ENCODE results near the gene SLC25A42. TPM values are rescaled to one million over a fixed set of nuclear protein-coding genes. Genes with fewer than 3 reads are reported as not detected.
"Not testable (repeated sequence)": the region's sequence is repeated elsewhere in the genome, so short reads cannot be mapped to it uniquely, and the experiment has no call there.

Gene SLC25A42
- total RNA-seq, 2 donors from 2014 or later, result 6.6 to 7.2 TPM

- H3K9me3 Mint-ChIP-seq, result peaks cover 11% of the 10 kb centered on the region
- H3K9me3 ChIP-seq (ENCODE audit: control insufficient read depth, low read length), result peaks cover 13% of the 10 kb centered on the region
- H3K36me3 Mint-ChIP-seq (ENCODE audit: low read depth), result peaks cover 31% of the 10 kb centered on the region
- no peak overlapping the region for H3K4me3 ChIP-seq (ENCODE audit: low read length)
- no peak overlapping the region for H3K4me3 Mint-ChIP-seq
- H3K4me1 ChIP-seq (ENCODE audit: control insufficient read depth, insufficient read depth, low read length), result no peaks in the 10 kb centered on the region
- peaks cover 14% of the 10 kb centered on the region for H3K4me1 Mint-ChIP-seq
- H3K27me3 Mint-ChIP-seq (ENCODE audit: insufficient read depth), result peaks cover 11% of the 10 kb centered on the region
- H3K27ac Mint-ChIP-seq, result no peak overlapping the region
- H3K9ac ChIP-seq (ENCODE audit: extremely low read depth, low read length, poor library complexity, severe bottlenecking), result no peak overlapping the region
- H3K27ac ChIP-seq (ENCODE audit: low read depth, low read length), result no peak overlapping the region
- peak; percentile 18 for DNase-seq
- no peaks in the 10 kb centered on the region for H3K27me3 ChIP-seq (ENCODE audit: control insufficient read depth, insufficient read depth, low read length, poor library complexity, severe bottlenecking)
- H3K36me3 ChIP-seq (ENCODE audit: control insufficient read depth, insufficient read depth, low read length), result peaks cover 24% of the 10 kb centered on the region
- TF ChIP-seq CTCF (conservative IDR thresholded peaks at IDR 0.05), result no peak
- WGBS, 2 experiments (ENCODE audit: insufficient coverage in 1 of 2, insufficient read length in 1 of 2), result 83 to 99% methylated on average over 4 to 6 of the region's 6 CpGs
Measured at GRCh38 chr19:19133985-19134384, 70.2 kb downstream of the SLC25A42 start.

GRCh38 chr19:19134687-19135158 is 70.9 kb downstream of the SLC25A42 start:
- H3K4me3 ChIP-seq (ENCODE audit: low read length), result no peak overlapping the region
- 39 to 43% methylated on average over 17 to 20 of the region's 21 CpGs for WGBS, 2 experiments (ENCODE audit: insufficient coverage in 1 of 2, insufficient read length in 1 of 2)
- Mint-ChIP-seq H3K27me3 (ENCODE audit: insufficient read depth) (peaks cover 11% of the 10 kb centered on the region), H3K4me3 (no peak overlapping the region), H3K9me3 (peaks cover 11% of the 10 kb centered on the region), H3K36me3 (ENCODE audit: low read depth) (peaks cover 26% of the 10 kb centered on the region), H3K27ac (no peak overlapping the region), H3K4me1 (peaks cover 14% of the 10 kb centered on the region)
- peaks cover 19% of the 10 kb centered on the region for H3K36me3 ChIP-seq (ENCODE audit: control insufficient read depth, insufficient read depth, low read length)
- no peaks in the 10 kb centered on the region for H3K4me1 ChIP-seq (ENCODE audit: control insufficient read depth, insufficient read depth, low read length)
- peak; percentile 89 for DNase-seq
- TF ChIP-seq CTCF (conservative IDR thresholded peaks at IDR 0.05), result peak; percentile 49
- no peak overlapping the region for H3K9ac ChIP-seq (ENCODE audit: extremely low read depth, low read length, poor library complexity, severe bottlenecking)
- peaks cover 12% of the 10 kb centered on the region for H3K9me3 ChIP-seq (ENCODE audit: control insufficient read depth, low read length)
- no peak overlapping the region for H3K27ac ChIP-seq (ENCODE audit: low read depth, low read length)
- no peaks in the 10 kb centered on the region for H3K27me3 ChIP-seq (ENCODE audit: control insufficient read depth, insufficient read depth, low read length, poor library complexity, severe bottlenecking)

GRCh38 chr19:19135713-19136112 is 71.9 kb downstream of the SLC25A42 start:
- WGBS, 2 experiments (ENCODE audit: insufficient coverage in 1 of 2, insufficient read length in 1 of 2), result 85 to 91% methylated on average over 3 to 5 of the region's 6 CpGs
- not testable (repeated sequence) for H3K27ac ChIP-seq (ENCODE audit: low read depth, low read length); H3K27me3 ChIP-seq (ENCODE audit: control insufficient read depth, insufficient read depth, low read length, poor library complexity, severe bottlenecking); H3K4me3 Mint-ChIP-seq; H3K4me3 ChIP-seq (ENCODE audit: low read length); H3K27ac Mint-ChIP-seq; H3K9ac ChIP-seq (ENCODE audit: extremely low read depth, low read length, poor library complexity, severe bottlenecking); H3K4me1 ChIP-seq (ENCODE audit: control insufficient read depth, insufficient read depth, low read length); DNase-seq
- peaks cover 18% of the 10 kb centered on the region for H3K36me3 Mint-ChIP-seq (ENCODE audit: low read depth)
- H3K9me3 Mint-ChIP-seq, result peaks cover 11% of the 10 kb centered on the region
- peaks cover 15% of the 10 kb centered on the region for H3K27me3 Mint-ChIP-seq (ENCODE audit: insufficient read depth)
- Histone ChIP-seq H3K36me3 (ENCODE audit: control insufficient read depth, insufficient read depth, low read length) (peaks cover 18% of the 10 kb centered on the region), H3K9me3 (ENCODE audit: control insufficient read depth, low read length) (peaks cover 12% of the 10 kb centered on the region)
- H3K4me1 Mint-ChIP-seq, result peaks cover 14% of the 10 kb centered on the region
